IPS-20b (cell line): ENCODE measurements around the gene HTRA2.

Source experiments
- H3K27ac ChIP-seq: one replicate; pipeline ENCODE4 v1.5.1; 2013; ENCODE audit warnings: low read length
- H3K27me3 ChIP-seq: 2 replicates; pipeline ENCODE4 v1.6.1; 2013; ENCODE audit warnings: mild to moderate bottlenecking, low read length, inconsistent platforms; ENCODE audit not compliant: insufficient read depth
- H3K36me3 ChIP-seq: 2 replicates; pipeline ENCODE4 v1.6.1; 2013; ENCODE audit warnings: low read depth, mild to moderate bottlenecking, inconsistent platforms, low read length, moderate library complexity; ENCODE audit not compliant: insufficient read depth
- H3K4me1 ChIP-seq: 2 replicates; pipeline ENCODE4 v1.6.1; 2013; ENCODE audit warnings: mild to moderate bottlenecking, control low read depth, inconsistent platforms, low read length, moderate library complexity; ENCODE audit not compliant: insufficient read depth
- H3K4me3 ChIP-seq: 2 replicates; pipeline ENCODE4 v1.5.1; 2013; ENCODE audit warnings: mild to moderate bottlenecking, low read length, inconsistent platforms
- H3K9ac ChIP-seq: 2 replicates; pipeline ENCODE4 v1.6.1; 2013; ENCODE audit warnings: low read depth, mild to moderate bottlenecking, inconsistent platforms, low read length, moderate library complexity
- H3K9me3 ChIP-seq: 2 replicates; pipeline ENCODE4 v1.6.1; 2013; ENCODE audit warnings: mild to moderate bottlenecking, low read depth, low read length, inconsistent platforms; ENCODE audit not compliant: insufficient read depth

The HTRA2 gene

GRCh38 chr2:74525717-74526648, 3.8 kb upstream of the HTRA2 start, which contains the start of gene DQX1:
Gene DQX1, minus strand, starts transcription at chr2:74526231. Its CDS starts 502 bp downstream, at chr2:74525729.
- H3K27ac ChIP-seq, result no peak within 1 kb of the TSS
- no peaks in the 10 kb centered on the region for H3K9me3 ChIP-seq
- H3K9ac ChIP-seq, result no peak within 1 kb of the TSS
- H3K4me1 ChIP-seq, result no peaks in the 10 kb centered on the region
- H3K4me3 ChIP-seq, result no peak within 1 kb of the TSS
- H3K27me3 ChIP-seq, result peaks cover 34% of the 10 kb centered on the region
- peaks cover 26% of the 10 kb centered on the region for H3K36me3 ChIP-seq

- H3K4me1 ChIP-seq, result no peaks in the 10 kb centered on the region
- H3K36me3 ChIP-seq, result peaks cover 32% of the 10 kb centered on the region
- H3K9me3 ChIP-seq, result no peaks in the 10 kb centered on the region
- H3K4me3 ChIP-seq, result no peak overlapping the region
- H3K27ac ChIP-seq, result no peak overlapping the region
- H3K9ac ChIP-seq, result no peak overlapping the region
- H3K27me3 ChIP-seq, result peaks cover 27% of the 10 kb centered on the region
Measured at GRCh38 chr2:74526649-74527230, 3.0 kb upstream of the HTRA2 start.

- no peak overlapping the region for H3K4me3 ChIP-seq
- no peaks in the 10 kb centered on the region for H3K4me1 ChIP-seq
- H3K9ac ChIP-seq, result no peak overlapping the region
- H3K27me3 ChIP-seq, result peaks cover 17% of the 10 kb centered on the region
- peaks cover 42% of the 10 kb centered on the region for H3K36me3 ChIP-seq
- no peak overlapping the region for H3K27ac ChIP-seq
- no peaks in the 10 kb centered on the region for H3K9me3 ChIP-seq
Measured at GRCh38 chr2:74527741-74528140, 2.0 kb upstream of the HTRA2 start.

GRCh38 chr2:74528600-74529356, 955 bp upstream of the HTRA2 start:
- Histone ChIP-seq H3K4me3 (peak overlapping the region; percentile 99), H3K9me3 (no peaks in the 10 kb centered on the region), H3K27me3 (peaks cover 7% of the 10 kb centered on the region; the same call in 1 of the 2 replicates), H3K36me3 (peaks cover 53% of the 10 kb centered on the region), H3K27ac (peak overlapping the region; percentile 53), H3K4me1 (no peaks in the 10 kb centered on the region), H3K9ac (peak overlapping the region; percentile 97)

GRCh38 chr2:74530239-74531187, 780 bp downstream of the HTRA2 start:
- Histone ChIP-seq H3K36me3 (peaks cover 61% of the 10 kb centered on the region), H3K9me3 (no peaks in the 10 kb centered on the region), H3K4me1 (no peaks in the 10 kb centered on the region), H3K27ac (no peak overlapping the region), H3K4me3 (peak overlapping the region; percentile 99), H3K27me3 (peaks cover 6% of the 10 kb centered on the region; the same call in 1 of the 2 replicates), H3K9ac (peak overlapping the region; percentile 75; the same call in 1 of the 2 replicates)

- Histone ChIP-seq H3K9ac (no peak overlapping the region), H3K27me3 (peaks cover 6% of the 10 kb centered on the region; the same call in 1 of the 2 replicates), H3K4me3 (no peak overlapping the region), H3K9me3 (no peaks in the 10 kb centered on the region), H3K4me1 (no peaks in the 10 kb centered on the region), H3K36me3 (peaks cover 52% of the 10 kb centered on the region), H3K27ac (no peak overlapping the region)
Measured at GRCh38 chr2:74531666-74532065, 1.9 kb downstream of the HTRA2 start.

GRCh38 chr2:74532222-74532621, 2.5 kb downstream of the HTRA2 start:
- H3K9ac ChIP-seq, result no peak overlapping the region
- no peaks in the 10 kb centered on the region for H3K9me3 ChIP-seq
- no peak overlapping the region for H3K27ac ChIP-seq
- H3K4me3 ChIP-seq, result no peak overlapping the region
- H3K36me3 ChIP-seq, result peaks cover 46% of the 10 kb centered on the region
- peaks cover 6% of the 10 kb centered on the region; the same call in 1 of the 2 replicates for H3K27me3 ChIP-seq
- H3K4me1 ChIP-seq, result no peaks in the 10 kb centered on the region

GRCh38 chr2:74533464-74533863, 3.7 kb downstream of the HTRA2 start:
- Histone ChIP-seq H3K27me3 (peaks cover 6% of the 10 kb centered on the region; the same call in 1 of the 2 replicates), H3K36me3 (peaks cover 35% of the 10 kb centered on the region), H3K4me1 (no peaks in the 10 kb centered on the region), H3K27ac (no peak overlapping the region), H3K4me3 (no peak overlapping the region), H3K9ac (no peak overlapping the region), H3K9me3 (no peaks in the 10 kb centered on the region)

GRCh38 chr2:74534411-74534810, 4.7 kb downstream of the HTRA2 start:
- Histone ChIP-seq H3K27ac (no peak overlapping the region), H3K27me3 (peaks cover 6% of the 10 kb centered on the region; the same call in 1 of the 2 replicates), H3K4me1 (no peaks in the 10 kb centered on the region), H3K9ac (no peak overlapping the region), H3K36me3 (peaks cover 35% of the 10 kb centered on the region), H3K9me3 (no peaks in the 10 kb centered on the region), H3K4me3 (no peak overlapping the region)

GRCh38 chr2:74535440-74535965, 5.8 kb downstream of the HTRA2 start:
- Histone ChIP-seq H3K4me1 (no peaks in the 10 kb centered on the region), H3K36me3 (peaks cover 35% of the 10 kb centered on the region), H3K9me3 (no peaks in the 10 kb centered on the region), H3K4me3 (no peak overlapping the region), H3K27ac (no peak overlapping the region), H3K9ac (no peak overlapping the region), H3K27me3 (peaks cover 4% of the 10 kb centered on the region; the same call in 1 of the 2 replicates)
